ENCODE results near the gene ARID3C.

Gene ARID3C

DNA sequence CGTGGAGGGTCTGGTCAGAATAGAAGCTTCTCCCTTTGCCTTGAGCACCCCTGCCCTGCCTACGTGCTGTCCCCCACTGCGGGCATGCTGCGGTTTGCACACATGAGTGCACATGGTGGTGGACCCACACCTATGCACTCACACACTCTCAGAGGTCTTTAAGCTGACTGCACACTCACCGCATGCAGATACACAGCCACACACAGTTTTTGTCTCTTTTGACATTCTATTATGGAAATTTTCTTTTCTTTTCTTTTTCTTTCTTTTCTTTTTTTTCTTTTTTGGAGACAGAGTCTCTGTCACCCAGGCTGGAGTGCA is 584 bp upstream of the ARID3C start:
- H3K18ac ChIP-seq (ENCODE audit: low read length): no peak overlapping the region
- WGBS (ENCODE audit: extremely low coverage, insufficient coverage, insufficient read length): no CpG with 5 or more reads among the region's 5 CpGs
- H3K14ac ChIP-seq (ENCODE audit: low read length): no peak overlapping the region

DNA sequence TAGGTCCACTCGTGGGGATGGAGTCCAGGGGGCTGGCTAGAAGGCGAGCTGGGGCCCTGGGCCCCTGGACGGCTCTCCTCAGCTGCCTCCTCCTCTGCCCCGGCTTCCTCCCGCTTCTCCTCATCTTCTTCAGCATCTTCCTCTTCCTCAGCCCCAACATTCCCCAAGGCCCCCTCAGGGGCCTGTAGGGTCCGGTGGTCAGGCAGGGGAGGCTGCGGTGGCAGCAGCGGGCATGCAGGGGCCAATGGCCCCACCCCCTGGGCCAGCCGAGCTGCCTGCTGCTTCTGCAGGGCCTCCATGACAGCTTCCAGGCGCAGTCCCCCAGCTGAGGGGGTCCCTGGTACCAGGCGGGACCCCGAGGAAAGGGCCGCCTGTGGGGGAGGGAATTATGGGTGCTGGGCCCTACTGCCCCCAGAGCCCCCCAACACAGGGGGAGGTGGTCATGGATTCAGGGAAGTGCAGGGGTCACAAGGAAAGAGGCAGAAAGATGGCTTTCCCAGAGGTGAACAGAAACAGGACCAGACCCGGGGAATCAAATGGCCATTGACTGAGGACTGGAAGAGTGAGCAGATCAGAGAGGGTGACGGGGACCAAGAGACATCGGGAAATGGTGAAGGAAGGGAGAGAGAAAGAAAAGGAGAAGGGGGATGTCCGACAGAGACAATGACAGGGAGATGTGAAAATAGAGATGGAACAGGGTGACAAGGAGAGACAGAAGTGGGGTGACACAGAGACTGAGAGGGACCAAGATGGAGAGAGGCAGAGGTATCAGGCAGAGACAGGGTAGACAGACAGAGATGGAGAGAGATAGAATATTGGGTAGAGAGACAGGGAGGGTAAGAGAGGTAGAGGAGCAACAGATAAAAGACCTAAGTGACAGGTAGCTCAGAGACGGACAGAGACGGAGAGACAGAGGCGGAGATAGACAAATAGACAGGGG is 880 bp downstream of the ARID3C start:
- no peak overlapping the region for H3K9ac ChIP-seq (ENCODE audit: low read length)
- no peak overlapping the region for H3K4me3 ChIP-seq (ENCODE audit: low read depth, low read length)
- H3K79me1 ChIP-seq (ENCODE audit: low read length): no peaks in the 10 kb centered on the region
- H3K4me2 ChIP-seq (ENCODE audit: low read length): peak overlapping the region; percentile 59
- H4K12ac ChIP-seq (ENCODE audit: low read depth, low read length): no peak overlapping the region
- H3K14ac ChIP-seq (ENCODE audit: low read length): no peak overlapping the region
- no peak overlapping the region for H4K8ac ChIP-seq (ENCODE audit: low read depth, low read length)
- H2AFZ ChIP-seq (ENCODE audit: insufficient read depth, low read length, poor library complexity): no peak overlapping the region
- no peaks in the 10 kb centered on the region for H3K36me3 ChIP-seq (ENCODE audit: control insufficient read depth in 1 of 2, insufficient read depth in 2 of 2, low read length in 2 of 2)
- no peak overlapping the region for H3K18ac ChIP-seq (ENCODE audit: low read length)
- DNase-seq: no peak
- no peak overlapping the region for H2BK12ac ChIP-seq (ENCODE audit: low read length)
- H3K79me2 ChIP-seq (ENCODE audit: control insufficient read depth, insufficient read depth, low read length, poor library complexity): no peaks in the 10 kb centered on the region
- peaks cover 66% of the 10 kb centered on the region for H3K27me3 ChIP-seq (ENCODE audit: insufficient read depth, low read length)
- H4K91ac ChIP-seq (ENCODE audit: low read depth, low read length): no peak overlapping the region
- H2BK120ac ChIP-seq (ENCODE audit: insufficient read depth, low read length, poor library complexity): no peak overlapping the region
- WGBS (ENCODE audit: extremely low coverage, insufficient coverage, insufficient read length): no CpG with 5 or more reads among the region's 20 CpGs
- H3K23ac ChIP-seq (ENCODE audit: low read length): no peak overlapping the region
- H2BK5ac ChIP-seq (ENCODE audit: low read depth, low read length, poor library complexity): no peak overlapping the region
- H3K9me3 ChIP-seq (ENCODE audit: insufficient read depth, low read depth, low read length): peaks cover 13% of the 10 kb centered on the region
- no peak overlapping the region for H3K4ac ChIP-seq (ENCODE audit: low read depth, low read length)
- no peak overlapping the region for H2AK5ac ChIP-seq (ENCODE audit: low read length)
- H3K27ac ChIP-seq (ENCODE audit: low read depth, low read length): no peak overlapping the region
- H3K4me1 ChIP-seq (ENCODE audit: control insufficient read depth in 1 of 2, insufficient read depth in 2 of 2, low read length in 2 of 2): peaks cover 0 to 3% of the 10 kb centered on the region in 2 experiments

More for the DNA sequence above, 584 bp upstream of the ARID3C start:
- no peaks in the 10 kb centered on the region for H3K79me1 ChIP-seq (ENCODE audit: low read length)
- no peak overlapping the region for H3K4ac ChIP-seq (ENCODE audit: low read depth, low read length)
- no peak overlapping the region for H2BK5ac ChIP-seq (ENCODE audit: low read depth, low read length, poor library complexity)
- H3K4me3 ChIP-seq (ENCODE audit: low read depth, low read length): no peak overlapping the region
- no peak overlapping the region for H3K27ac ChIP-seq (ENCODE audit: low read depth, low read length)
- H3K36me3 ChIP-seq (ENCODE audit: control insufficient read depth in 1 of 2, insufficient read depth in 2 of 2, low read length in 2 of 2): no peaks in the 10 kb centered on the region
- no peak for DNase-seq
- no peaks in the 10 kb centered on the region for H3K79me2 ChIP-seq (ENCODE audit: control insufficient read depth, insufficient read depth, low read length, poor library complexity)
- H3K4me2 ChIP-seq (ENCODE audit: low read length): no peak overlapping the region
- no peak overlapping the region for H2BK12ac ChIP-seq (ENCODE audit: low read length)
- no peak overlapping the region for H4K91ac ChIP-seq (ENCODE audit: low read depth, low read length)
- H4K8ac ChIP-seq (ENCODE audit: low read depth, low read length): no peak overlapping the region
- H3K9ac ChIP-seq (ENCODE audit: low read length): no peak overlapping the region
- no peak overlapping the region for H2AK5ac ChIP-seq (ENCODE audit: low read length)
- H3K27me3 ChIP-seq (ENCODE audit: insufficient read depth, low read length): peaks cover 53% of the 10 kb centered on the region
- H3K4me1 ChIP-seq (ENCODE audit: control insufficient read depth in 1 of 2, insufficient read depth in 2 of 2, low read length in 2 of 2): peaks cover 0 to 3% of the 10 kb centered on the region in 2 experiments
- H3K23ac ChIP-seq (ENCODE audit: low read length): no peak overlapping the region
- no peak overlapping the region for H2BK120ac ChIP-seq (ENCODE audit: insufficient read depth, low read length, poor library complexity)
- H3K9me3 ChIP-seq (ENCODE audit: insufficient read depth, low read depth, low read length): peaks cover 9% of the 10 kb centered on the region
- H2AFZ ChIP-seq (ENCODE audit: insufficient read depth, low read length, poor library complexity): no peak overlapping the region
- H4K12ac ChIP-seq (ENCODE audit: low read depth, low read length): no peak overlapping the region

DNA sequence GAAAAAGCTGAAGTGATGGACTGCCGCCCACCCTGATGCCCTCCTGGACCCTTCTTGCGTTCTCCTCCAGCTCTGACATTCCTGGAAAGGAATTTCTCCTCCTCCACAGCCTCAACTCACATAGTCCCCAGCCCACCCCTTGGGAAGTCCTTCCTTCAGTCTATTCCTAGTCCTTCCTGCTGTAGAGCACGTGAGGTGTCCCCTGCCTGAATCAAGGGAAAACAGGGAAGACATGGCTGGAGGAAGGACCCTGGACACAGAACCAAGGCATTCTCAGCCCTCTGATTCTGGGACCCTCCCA is 3.7 kb downstream of the ARID3C start:
- Histone ChIP-seq H3K79me1 (ENCODE audit: low read length) (peaks cover 1% of the 10 kb centered on the region), H4K8ac (ENCODE audit: low read depth, low read length) (no peak overlapping the region), H3K9ac (ENCODE audit: low read length) (no peak overlapping the region), H4K12ac (ENCODE audit: low read depth, low read length) (no peak overlapping the region), H3K9me3 (ENCODE audit: insufficient read depth, low read depth, low read length) (peaks cover 16% of the 10 kb centered on the region), H3K27me3 (ENCODE audit: insufficient read depth, low read length) (peaks cover 56% of the 10 kb centered on the region), H3K36me3 (ENCODE audit: control insufficient read depth in 1 of 2, insufficient read depth in 2 of 2, low read length in 2 of 2) (no peaks in the 10 kb centered on the region), H3K79me2 (ENCODE audit: control insufficient read depth, insufficient read depth, low read length, poor library complexity) (peaks cover 1% of the 10 kb centered on the region), H3K23ac (ENCODE audit: low read length) (no peak overlapping the region), H2BK5ac (ENCODE audit: low read depth, low read length, poor library complexity) (no peak overlapping the region), H3K18ac (ENCODE audit: low read length) (no peak overlapping the region), H2BK12ac (ENCODE audit: low read length) (no peak overlapping the region), H2AK5ac (ENCODE audit: low read length) (no peak overlapping the region), H3K14ac (ENCODE audit: low read length) (no peak overlapping the region), H3K4me1 (ENCODE audit: control insufficient read depth in 1 of 2, insufficient read depth in 2 of 2, low read length in 2 of 2) (peaks cover 4 to 5% of the 10 kb centered on the region in 2 experiments), H2BK120ac (ENCODE audit: insufficient read depth, low read length, poor library complexity) (no peak overlapping the region), H3K4ac (ENCODE audit: low read depth, low read length) (no peak overlapping the region), H4K91ac (ENCODE audit: low read depth, low read length) (no peak overlapping the region), H3K4me3 (ENCODE audit: low read depth, low read length) (no peak overlapping the region), H2AFZ (ENCODE audit: insufficient read depth, low read length, poor library complexity) (no peak overlapping the region), H3K4me2 (ENCODE audit: low read length) (no peak overlapping the region), H3K27ac (ENCODE audit: low read depth, low read length) (no peak overlapping the region)
- DNase-seq: no peak
- no CpG with 5 or more reads among the region's 3 CpGs for whole genome bisulfite sequencing (ENCODE audit: extremely low coverage, insufficient coverage, insufficient read length)

DNA sequence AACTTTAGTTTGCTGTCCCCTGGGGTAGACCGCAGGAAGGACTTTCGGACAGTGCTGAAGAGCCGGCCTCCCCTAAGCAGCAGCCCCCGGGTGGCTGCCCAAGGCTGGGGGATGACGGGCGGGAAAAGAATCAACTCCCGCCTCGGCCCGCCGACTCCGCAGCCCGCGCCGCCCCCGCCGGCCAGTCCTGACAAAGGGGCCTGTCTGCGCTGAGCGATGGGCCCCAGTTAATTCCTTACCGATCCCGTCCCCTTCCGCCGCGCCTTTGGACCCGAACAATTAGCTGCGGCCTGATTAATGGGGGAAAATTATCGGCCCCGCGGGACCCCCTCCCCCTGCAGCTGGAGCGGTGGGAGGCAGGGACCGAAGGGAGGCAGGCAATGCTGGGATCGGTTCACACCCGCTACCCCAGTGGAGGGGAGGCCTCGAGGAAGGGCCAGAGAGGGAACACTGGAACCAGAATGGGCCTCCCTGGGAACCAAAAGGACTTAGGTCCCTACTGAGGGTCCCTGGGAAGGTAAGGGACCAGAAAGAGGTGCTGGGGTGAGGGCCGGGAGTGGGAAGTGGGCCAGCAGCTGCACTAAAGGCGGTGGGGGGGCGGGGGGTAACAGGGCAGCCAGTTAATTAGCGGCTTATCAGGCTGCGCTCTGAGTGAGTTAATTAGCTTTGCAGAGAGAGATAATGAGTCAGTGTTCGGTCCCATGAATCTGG is 4.2 kb downstream of the ARID3C start:
- DNase-seq: no peak
- no peak overlapping the region for H2AFZ ChIP-seq (ENCODE audit: insufficient read depth, low read length, poor library complexity)
- no peak overlapping the region for H3K27ac ChIP-seq (ENCODE audit: low read depth, low read length)
- no peak overlapping the region for H4K8ac ChIP-seq (ENCODE audit: low read depth, low read length)
- H2AK5ac ChIP-seq (ENCODE audit: low read length): no peak overlapping the region
- H2BK120ac ChIP-seq (ENCODE audit: insufficient read depth, low read length, poor library complexity): no peak overlapping the region
- H2BK12ac ChIP-seq (ENCODE audit: low read length): no peak overlapping the region
- H3K4ac ChIP-seq (ENCODE audit: low read depth, low read length): no peak overlapping the region
- no peak overlapping the region for H2BK5ac ChIP-seq (ENCODE audit: low read depth, low read length, poor library complexity)
- H3K27me3 ChIP-seq (ENCODE audit: insufficient read depth, low read length): peaks cover 52% of the 10 kb centered on the region
- WGBS (ENCODE audit: extremely low coverage, insufficient coverage, insufficient read length): no CpG with 5 or more reads among the region's 39 CpGs
- no peak overlapping the region for H3K23ac ChIP-seq (ENCODE audit: low read length)
- H3K4me3 ChIP-seq (ENCODE audit: low read depth, low read length): no peak overlapping the region
- H3K36me3 ChIP-seq (ENCODE audit: control insufficient read depth in 1 of 2, insufficient read depth in 2 of 2, low read length in 2 of 2): no peaks in the 10 kb centered on the region
- peaks cover 16% of the 10 kb centered on the region for H3K9me3 ChIP-seq (ENCODE audit: insufficient read depth, low read depth, low read length)
- no peak overlapping the region for H3K9ac ChIP-seq (ENCODE audit: low read length)
- H4K12ac ChIP-seq (ENCODE audit: low read depth, low read length): no peak overlapping the region
- H3K18ac ChIP-seq (ENCODE audit: low read length): no peak overlapping the region
- H3K79me1 ChIP-seq (ENCODE audit: low read length): peaks cover 3% of the 10 kb centered on the region
- peaks cover 2% of the 10 kb centered on the region for H3K79me2 ChIP-seq (ENCODE audit: control insufficient read depth, insufficient read depth, low read length, poor library complexity)
- no peak overlapping the region for H3K4me2 ChIP-seq (ENCODE audit: low read length)
- peaks cover 7 to 10% of the 10 kb centered on the region in 2 experiments for H3K4me1 ChIP-seq (ENCODE audit: control insufficient read depth in 1 of 2, insufficient read depth in 2 of 2, low read length in 2 of 2)
- H3K14ac ChIP-seq (ENCODE audit: low read length): no peak overlapping the region
- H4K91ac ChIP-seq (ENCODE audit: low read depth, low read length): no peak overlapping the region
